PC-3 (cell line): ENCODE measurements around the gene TMUB1.

Source experiments
- EZH2 ChIP-seq: fragments of 300-600 bp; sonication (generic); IDR thresholded peaks from one replicate; pipeline ENCODE4 v1.6.1; 2017; ENCODE audit warnings: antibody characterized with exemption, mild to moderate bottlenecking, low read length; ENCODE audit not compliant: unreplicated experiment
- EZH2phosphoT487 ChIP-seq: fragments of 300-600 bp; sonication (generic); IDR thresholded peaks from 2 replicates; pipeline ENCODE4 v1.6.1; 2018; ENCODE audit warnings: mild to moderate bottlenecking, antibody characterized with exemption, low read length, borderline replicate concordance

GRCh38 chr7:151047976-151048815 lies 35.1 kb downstream of the TMUB1 start, which contains the start of gene ASIC3:
- TF ChIP-seq EZH2phosphoT487 (no peak), EZH2 (no peak)
